ENCODE measurements around the gene OR13A1.
"Not testable (repeated sequence)": the region's sequence is repeated elsewhere in the genome, so short reads cannot be mapped to it uniquely, and the experiment has no call there.

The OR13A1 gene

DNA sequence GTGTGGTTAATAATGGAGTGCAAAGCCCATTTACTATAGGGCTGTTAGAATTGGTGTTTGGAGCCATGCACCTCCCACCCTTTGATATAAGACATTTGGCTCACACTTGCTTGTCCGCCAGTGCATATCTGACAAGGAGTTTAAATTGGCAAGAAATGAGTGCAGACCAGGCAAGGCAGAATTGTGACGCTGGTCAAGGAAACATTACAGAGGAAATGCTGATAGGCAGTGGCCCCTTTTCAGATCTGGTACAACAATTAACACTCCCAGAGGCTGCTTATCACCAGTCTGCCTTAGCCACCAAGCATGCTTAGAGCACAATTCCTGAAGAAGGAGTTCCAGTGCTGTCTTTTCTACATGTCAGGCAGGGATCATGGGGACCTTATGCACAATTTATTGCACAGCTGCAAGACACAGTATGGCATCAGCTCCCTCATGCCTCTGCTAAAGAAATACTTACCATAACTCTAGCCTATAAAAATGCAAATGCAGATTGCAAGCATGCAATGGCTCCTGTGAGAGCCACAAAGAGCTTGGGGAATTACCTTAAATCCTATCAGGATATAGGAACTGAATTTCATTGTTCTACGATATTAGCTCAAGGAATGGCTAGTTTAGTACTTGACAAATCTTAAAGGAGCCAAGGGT, 35.2 kb downstream of the OR13A1 start:
- no peak for DNase-seq

DNA sequence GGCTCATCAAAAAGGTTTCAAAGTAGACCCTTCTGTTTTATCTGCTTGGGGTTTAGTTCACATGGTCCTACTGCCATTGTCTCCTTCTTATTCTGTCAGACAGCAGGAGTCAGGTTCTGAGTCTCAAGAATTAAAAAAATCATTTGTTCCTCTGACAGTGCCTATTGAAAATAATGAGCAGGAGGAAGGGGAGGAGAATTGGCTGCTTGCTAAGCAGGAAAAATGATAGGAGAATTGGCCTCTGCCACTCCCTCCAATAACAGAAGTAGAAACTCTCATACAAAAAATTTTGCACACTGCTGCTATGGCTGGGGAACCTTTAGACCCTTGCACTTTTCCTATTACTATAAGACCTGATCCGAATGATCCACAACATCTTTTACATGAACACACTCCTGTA, 35.7 kb downstream of the OR13A1 start:
- DNase-seq: no peak

DNA sequence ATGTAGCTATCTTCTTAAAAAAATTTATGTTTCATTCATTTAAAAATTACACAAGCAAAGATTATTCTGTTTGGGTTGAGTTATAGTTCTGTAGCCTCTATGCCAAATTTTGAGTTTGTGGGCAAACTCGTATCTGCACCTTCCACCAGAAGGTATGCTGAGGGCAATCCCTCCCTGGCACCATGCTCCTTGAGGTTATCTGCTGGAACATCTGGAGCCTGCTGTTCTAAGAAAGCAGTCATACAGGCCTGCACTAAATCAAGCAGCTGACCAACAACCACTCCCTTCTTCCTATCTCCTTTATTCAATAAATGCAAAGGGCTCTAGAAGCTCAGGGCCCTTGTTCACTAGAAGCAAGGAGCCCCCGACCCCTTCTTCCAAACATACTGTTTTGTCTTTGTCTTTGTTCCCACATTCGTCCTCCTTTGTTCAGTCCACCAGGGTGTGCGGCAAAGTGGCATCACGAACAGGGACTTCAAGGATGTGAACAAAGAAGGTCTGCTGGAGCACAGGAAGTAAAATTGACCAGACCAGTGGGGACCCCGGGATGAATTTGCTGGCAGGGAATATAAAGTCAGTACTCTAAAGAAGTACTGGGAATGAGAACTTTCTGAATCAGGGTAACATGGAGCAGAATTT, 36.4 kb downstream of the OR13A1 start:
- DNase-seq: no peak

DNA sequence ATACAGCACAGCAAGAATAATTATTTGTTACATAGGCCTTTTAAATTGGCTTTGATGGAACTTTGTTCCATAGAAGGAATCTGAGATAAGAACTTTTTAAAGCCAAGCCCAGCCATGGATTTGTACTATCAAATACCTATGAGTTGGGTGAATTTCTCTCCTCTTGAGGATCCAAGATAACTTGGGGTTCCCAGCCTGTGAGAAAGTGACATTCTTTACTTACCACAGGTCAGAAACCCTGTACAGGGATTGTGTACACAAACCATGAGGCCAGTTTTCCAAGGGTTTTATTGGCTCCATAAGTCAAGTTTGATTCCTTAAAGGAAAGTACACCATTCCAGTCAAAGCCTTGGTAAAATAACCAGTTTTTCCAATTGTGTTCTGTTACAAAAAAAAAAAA, 39.3 kb downstream of the OR13A1 start:
- not testable (repeated sequence) for DNase-seq

DNA sequence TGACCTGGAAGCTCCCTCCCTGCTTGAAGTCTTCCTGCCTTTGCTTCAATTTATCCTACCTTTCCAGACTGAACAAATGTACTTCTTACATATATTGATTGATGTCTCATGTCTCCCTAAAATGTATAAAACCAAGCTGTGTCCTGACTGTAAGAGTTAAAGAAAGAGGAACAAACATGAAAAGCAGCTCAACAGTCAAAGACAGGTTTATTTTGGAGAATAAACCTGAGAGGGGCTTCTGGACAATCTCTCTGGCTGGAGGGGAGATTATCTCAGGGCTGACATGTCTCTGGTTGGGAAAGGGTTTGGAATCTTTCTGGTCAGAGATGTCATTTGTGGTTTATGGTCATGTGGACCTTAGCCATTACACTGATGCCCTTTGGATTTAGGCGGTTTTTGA, 41.0 kb downstream of the OR13A1 start:
- no peak for DNase-seq

DNA sequence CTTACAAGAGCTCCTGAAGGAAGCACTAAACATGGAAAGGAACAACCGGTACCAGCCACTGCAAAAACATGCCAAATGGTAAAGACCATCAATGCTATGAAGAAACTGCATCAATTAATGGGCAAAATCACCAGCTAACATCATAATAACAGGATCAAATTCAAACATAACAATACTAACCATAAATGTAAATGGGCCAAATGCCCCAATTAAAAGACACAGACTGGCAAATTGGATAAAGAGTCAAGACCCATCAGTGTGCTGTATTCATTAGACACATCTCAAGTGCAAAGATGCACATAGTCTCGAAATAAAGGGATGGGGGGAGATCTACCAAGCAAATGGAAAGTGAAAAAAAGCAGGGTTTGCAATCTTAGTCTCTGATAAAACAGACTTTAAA, 47.6 kb downstream of the OR13A1 start:
- not testable (repeated sequence) for DNase-seq

DNA sequence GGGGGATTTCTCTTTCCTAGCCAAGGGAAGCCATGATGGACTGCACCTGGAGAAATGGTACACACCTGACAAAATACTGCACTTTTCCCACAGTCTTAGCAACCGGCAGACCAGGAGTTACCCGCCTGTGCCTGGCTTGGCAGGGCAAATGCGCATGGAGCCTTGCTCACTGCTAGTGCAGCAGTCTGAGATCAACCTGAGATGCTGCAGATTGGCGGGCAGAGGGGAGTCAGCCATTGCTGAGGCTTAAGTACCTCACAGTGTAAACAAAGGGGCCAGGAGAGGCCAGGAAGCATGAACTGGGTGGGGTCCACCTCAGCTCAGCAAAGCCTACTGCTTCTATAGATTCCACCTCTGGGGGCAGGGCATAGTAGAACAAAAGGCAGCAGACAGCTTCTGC, 49.4 kb downstream of the OR13A1 start:
- no peak for DNase-seq

DNA sequence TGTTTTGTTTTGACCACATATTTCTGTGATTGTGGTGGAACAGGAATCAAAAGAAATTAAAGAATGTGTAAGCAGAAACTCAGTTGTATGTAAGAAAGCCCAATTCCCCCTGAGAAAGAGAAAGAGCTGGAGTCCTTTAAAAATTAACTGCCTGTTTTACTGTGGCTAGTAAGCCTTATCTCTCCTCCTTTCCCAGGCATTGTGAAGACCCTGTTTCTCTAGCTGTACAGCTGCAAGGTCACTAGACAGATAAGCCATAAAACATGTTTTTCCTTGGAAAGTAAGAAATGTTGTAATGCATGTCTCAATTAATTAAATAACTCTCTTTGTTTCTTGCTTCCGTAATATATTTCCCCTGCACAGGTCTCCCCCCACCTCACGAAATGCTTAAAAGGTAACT, 53.5 kb downstream of the OR13A1 start:
- DNase-seq: no peak

DNA sequence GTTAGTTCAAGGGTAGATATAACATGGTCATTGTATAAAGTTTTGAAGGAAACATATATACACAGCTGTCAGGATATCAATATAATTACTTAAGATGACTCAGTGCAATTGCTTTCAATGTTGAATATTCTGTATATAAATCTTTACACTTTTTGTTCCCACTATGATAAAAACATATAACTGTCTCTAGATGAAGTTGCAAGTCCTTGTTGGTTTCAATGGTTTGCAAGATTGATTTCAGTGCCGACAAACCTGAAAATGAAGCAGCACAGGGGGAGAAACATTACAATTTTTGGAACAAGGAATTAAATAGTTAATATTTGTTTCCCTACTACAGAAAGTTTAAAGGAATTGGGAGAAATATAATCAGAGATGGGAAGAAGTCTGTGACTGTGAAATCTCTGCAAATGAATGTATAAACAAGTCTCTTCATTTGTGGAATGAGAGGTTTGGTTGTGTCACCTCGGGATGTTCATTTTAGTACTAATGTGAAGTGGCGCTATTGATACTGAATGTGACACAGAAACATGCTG, 54.1 kb downstream of the OR13A1 start:
- DNase-seq: no peak

DNA sequence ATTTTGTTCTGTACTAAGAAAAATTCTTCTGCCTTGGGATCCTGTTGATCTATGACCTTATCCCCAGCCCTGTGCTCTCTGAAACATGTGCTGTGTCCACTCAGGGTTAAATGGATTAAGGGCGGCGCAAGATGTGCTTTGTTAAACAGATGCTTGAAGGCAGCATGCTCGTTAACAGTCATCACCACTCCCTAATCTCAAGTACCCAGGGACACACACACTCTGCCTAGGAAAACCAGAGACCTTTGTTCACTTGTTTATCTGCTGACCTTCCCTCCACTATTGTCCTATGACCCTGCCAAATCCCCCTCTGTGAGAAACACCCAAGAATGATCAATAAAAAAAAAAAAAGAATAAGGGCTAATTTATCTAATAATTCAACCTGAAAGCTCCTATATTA, 54.8 kb downstream of the OR13A1 start:
- not testable (repeated sequence) for DNase-seq

DNA sequence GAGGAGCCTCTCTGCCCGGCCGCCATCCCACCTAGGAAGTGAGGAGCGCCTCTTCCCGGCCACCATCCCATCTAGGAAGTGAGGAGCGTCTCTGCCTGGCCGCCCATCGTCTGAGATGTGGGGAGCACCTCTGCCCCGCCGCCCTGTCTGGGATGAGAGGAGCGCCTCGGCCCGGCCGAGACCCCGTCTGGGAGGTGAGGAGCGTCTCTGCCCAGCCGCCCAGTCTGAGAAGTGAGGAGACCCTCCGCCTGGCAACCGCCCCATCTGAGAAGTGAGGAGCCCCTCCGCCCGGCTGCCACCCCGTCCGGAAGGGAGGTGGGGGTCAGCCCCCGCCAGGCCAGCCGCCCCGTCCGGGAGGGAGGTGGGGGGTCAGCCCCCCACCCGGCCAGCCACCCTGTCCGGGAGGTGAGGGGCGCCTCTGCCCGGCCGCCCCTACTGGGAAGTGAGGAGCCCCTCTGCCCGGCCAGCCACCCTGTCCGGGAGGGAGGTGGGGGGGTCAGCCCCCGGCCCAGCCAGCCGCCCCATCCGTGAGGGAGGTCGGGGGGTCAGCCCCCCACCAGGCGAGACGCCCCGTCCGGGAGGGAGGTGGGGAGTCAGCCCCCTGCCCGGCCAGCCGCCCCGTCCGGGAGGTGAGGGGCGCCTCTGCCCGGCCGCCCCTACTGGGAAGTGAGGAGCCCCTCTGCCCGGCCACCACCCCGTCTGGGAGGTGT, 55.5 kb downstream of the OR13A1 start:
- DNase-seq: not testable (repeated sequence)

DNA sequence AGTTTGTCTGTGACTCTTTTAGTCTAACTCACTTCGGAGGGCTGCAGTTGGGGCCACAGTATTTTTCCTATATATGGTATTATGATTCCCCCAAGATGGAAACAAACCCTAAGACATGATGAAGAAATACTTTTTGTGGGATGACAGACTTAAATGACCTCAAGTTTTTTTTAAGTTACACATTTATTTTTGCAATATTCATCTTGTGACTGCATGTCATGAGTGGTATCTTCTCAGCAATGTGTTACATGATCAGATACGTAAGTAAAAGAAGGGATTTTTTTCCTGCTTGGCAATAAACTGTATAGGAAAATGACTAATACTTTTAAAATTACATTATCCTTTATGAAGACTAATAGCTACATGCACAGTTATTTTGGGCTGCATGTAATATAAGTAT, 57.8 kb downstream of the OR13A1 start:
- DNase-seq: no peak

DNA sequence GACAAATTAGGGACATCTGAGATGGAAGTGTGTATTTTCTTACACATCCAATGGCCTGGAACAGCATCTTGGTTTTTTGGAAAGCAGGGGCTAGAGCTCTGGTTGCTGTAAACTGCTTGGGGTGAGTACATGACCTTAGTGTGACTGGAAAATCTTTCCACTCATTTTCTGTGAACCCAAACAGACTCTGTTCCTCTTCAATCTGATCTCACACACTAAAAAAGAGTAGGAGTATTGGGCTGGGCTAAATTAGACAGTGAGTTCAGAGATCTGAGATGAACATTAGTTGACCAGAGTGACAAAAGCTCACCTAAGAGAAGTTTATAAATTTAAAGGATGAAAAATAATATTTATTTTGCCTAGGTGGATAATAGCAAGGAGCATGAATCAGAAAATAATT, 59.2 kb downstream of the OR13A1 start:
- no peak for DNase-seq

DNA sequence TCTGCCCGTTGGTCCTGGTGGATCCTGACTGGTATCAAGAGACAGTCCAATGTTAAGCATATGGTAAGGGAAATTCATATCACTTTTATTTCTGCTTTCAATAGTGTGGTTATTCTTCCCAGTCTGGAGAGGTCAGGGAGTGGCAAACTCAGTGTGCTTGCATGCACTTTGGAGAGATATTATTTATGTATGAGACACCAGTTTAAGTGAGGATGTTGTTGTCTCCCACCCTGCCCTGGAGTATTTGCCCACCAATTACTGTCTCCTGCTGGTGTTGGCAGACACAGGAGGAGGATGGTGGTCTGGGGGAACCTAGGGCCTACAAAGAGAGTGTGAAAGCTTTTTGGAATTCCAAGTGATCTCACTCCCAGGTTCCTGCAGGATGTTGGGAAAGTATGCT, 59.7 kb downstream of the OR13A1 start:
- no peak for DNase-seq

DNA sequence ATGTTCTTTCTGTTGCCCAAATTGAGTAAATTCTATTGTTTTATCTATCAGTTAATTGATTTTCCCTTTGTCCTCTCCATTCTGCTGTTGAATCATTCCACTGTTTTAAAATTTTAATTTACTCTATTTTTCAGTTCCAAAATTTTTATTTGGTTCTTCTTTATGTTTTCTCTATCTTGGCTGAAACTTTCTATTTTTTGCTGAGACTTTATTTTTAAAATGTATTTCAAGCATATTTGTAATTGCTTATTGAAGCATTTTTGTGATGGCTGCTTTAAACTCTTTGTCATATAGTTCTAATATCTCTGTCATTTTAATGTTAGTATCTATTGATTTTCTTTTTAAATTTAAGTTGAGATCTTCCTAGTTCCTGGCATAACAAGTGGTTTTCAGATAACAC, 60.5 kb downstream of the OR13A1 start:
- no peak for DNase-seq

DNA sequence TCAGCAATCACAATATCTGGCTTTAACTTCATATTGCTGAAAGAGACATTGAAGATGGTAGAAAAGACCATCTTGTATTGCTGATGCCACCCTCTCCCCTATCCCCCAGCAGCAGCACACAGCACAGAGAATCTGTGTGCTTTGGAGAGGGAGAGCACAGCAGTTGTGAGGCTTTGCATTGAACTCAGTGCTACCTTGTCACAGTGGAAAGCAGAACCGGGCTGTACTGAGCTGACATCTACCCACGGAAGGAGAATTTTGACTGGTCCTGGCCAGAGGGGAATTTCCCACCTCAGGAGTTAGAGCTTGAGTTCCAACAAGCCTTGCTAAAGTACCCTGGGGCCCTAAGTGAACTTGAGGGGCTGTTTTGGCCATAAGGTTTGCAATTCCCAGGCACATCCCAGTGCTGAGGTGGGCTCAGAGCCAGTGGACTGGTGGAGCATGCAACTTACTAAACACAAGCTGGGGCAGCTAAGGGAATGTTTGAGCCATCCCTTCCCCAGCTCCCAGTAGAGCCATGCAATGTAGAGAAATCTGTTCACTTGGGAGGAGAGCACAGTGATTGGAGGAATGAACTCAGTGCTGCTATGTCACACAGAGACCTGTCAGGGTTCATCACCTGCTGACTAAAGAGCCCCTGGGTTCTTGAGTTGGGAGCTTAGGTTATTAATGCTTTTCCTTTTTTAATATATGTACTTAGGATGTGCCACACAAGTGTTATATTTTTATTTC, 62.1 kb downstream of the OR13A1 start:
- DNase-seq: no peak

All from SIG-M5 (cell line).